IMR-90 (cell line): ENCODE data around the gene CNDP2. TPM values are rescaled to one million over a fixed set of nuclear protein-coding genes. Genes with fewer than 3 reads are reported as not detected.

Source experiments
- ATAC-seq: fragments of 200-7000 bp; cut with Tn5 transposase; 2 replicates; pipeline ENCODE4 v1.9.1; 2020; ENCODE audit warnings: low read depth, mild to moderate bottlenecking, moderate library complexity
- BruUV-seq: library from RNA; stranded (reverse); fragments of 400-500 nt; replicated peaks from 2 replicates; lab custom pipeline; 2021; lab: Mats Ljungman, UMichigan
- CTCF ChIA-PET: fragments of 300-600 bp; formaldehyde crosslinking; extraction: SDS; loops from one replicate; lab custom pipeline; 2021; ENCODE audit warnings: antibody characterized with exemption; lab: Yijun Ruan, JAX
- POLR2A ChIA-PET: fragments of 300-600 bp; sonication (Branson Sonifier 250); formaldehyde crosslinking; loops from one replicate; lab custom pipeline; 2022; ENCODE audit warnings: antibody characterized with exemption; ENCODE audit not compliant: unreplicated experiment; lab: Charles Lee
- DNase-seq: peaks from one replicate; pipeline ENCODE4 v3.0.0; 2013
- H2AFZ ChIP-seq: replicated peaks from 2 replicates; pipeline ENCODE3; 2013; ENCODE audit warnings: low read length, mild to moderate bottlenecking; ENCODE audit not compliant: poor library complexity
- H2AK5ac ChIP-seq: 2 replicates; pipeline ENCODE4 v1.6.1; 2013; ENCODE audit warnings: low read depth, low read length, inconsistent platforms
- H2AK9ac ChIP-seq: replicated peaks from 2 replicates; pipeline ENCODE3; 2013; ENCODE audit warnings: mild to moderate bottlenecking, low read depth, low read length, moderate library complexity; ENCODE audit not compliant: poor library complexity
- H2BK120ac ChIP-seq: 2 replicates; pipeline ENCODE4 v1.6.1; 2013; ENCODE audit warnings: low read depth, low read length, inconsistent platforms
- H2BK15ac ChIP-seq: 3 replicates; pipeline ENCODE4 v1.6.1; 2013; ENCODE audit warnings: low read depth, low read length, inconsistent platforms
- H2BK20ac ChIP-seq: 2 replicates; pipeline ENCODE4 v1.6.1; 2013; ENCODE audit warnings: low read depth, mild to moderate bottlenecking, inconsistent platforms, low read length, moderate library complexity
- H2BK5ac ChIP-seq: 2 replicates; pipeline ENCODE4 v1.6.1; 2013; ENCODE audit warnings: mild to moderate bottlenecking, low read depth, low read length, inconsistent platforms; ENCODE audit not compliant: poor library complexity, severe bottlenecking
- H3K14ac ChIP-seq: replicated peaks from 2 replicates; pipeline ENCODE4 v1.6.1; 2013; ENCODE audit warnings: low read depth, low read length, inconsistent platforms
- H3K18ac ChIP-seq: 2 replicates; pipeline ENCODE4 v1.6.1; 2013; ENCODE audit warnings: low read depth, low read length, control low read depth
- H3K23ac ChIP-seq: 2 replicates; pipeline ENCODE4 v1.6.1; 2013; ENCODE audit warnings: low read depth, low read length, inconsistent platforms
- H3K27ac ChIP-seq: 2 replicates; pipeline ENCODE4 v1.5.1; 2013; ENCODE audit warnings: mild to moderate bottlenecking, control low read depth, low read length; ENCODE audit not compliant: insufficient read depth
- H3K27me3 ChIP-seq: 2 replicates; pipeline ENCODE4 v1.6.1; 2013; ENCODE audit warnings: low read length; ENCODE audit not compliant: control insufficient read depth, insufficient read depth
- H3K36me3 ChIP-seq: 2 replicates; pipeline ENCODE4 v1.6.1; 2013; ENCODE audit warnings: low read length, mixed read lengths; ENCODE audit not compliant: control insufficient read depth, insufficient read depth
- H3K4ac ChIP-seq: 2 replicates; pipeline ENCODE4 v1.6.1; 2013; ENCODE audit warnings: low read depth, low read length, inconsistent platforms
- H3K4me1 ChIP-seq: 2 replicates; pipeline ENCODE4 v1.6.1; 2013; ENCODE audit warnings: low read length, mixed read lengths; ENCODE audit not compliant: control insufficient read depth, insufficient read depth
- H3K4me2 ChIP-seq: 2 replicates; pipeline ENCODE4 v1.6.1; 2013; ENCODE audit warnings: low read depth, mild to moderate bottlenecking, control low read depth, low read length, moderate library complexity
- H3K4me3 ChIP-seq: 2 replicates; pipeline ENCODE4 v1.5.1; 2013; ENCODE audit warnings: low read depth, mild to moderate bottlenecking, control low read depth, low read length, moderate library complexity; ENCODE audit not compliant: insufficient read depth
- H3K56ac ChIP-seq: 2 replicates; pipeline ENCODE4 v1.6.1; 2013; ENCODE audit warnings: low read length, inconsistent platforms; ENCODE audit not compliant: insufficient read depth; ENCODE audit errors: extremely low read depth
- H3K79me1 ChIP-seq, 2 experiments: 2 replicates each; pipeline ENCODE4 v1.6.1; 2013; ENCODE audit warnings: low read length in 2 of 2, inconsistent platforms in 1 of 2, low read depth in 1 of 2
- H3K9ac ChIP-seq: 2 replicates; pipeline ENCODE4 v1.6.1; 2013; ENCODE audit warnings: low read depth, low read length, control low read depth
- H3K9me1 ChIP-seq: 2 replicates; pipeline ENCODE4 v1.6.1; 2013; ENCODE audit warnings: low read length, inconsistent platforms; ENCODE audit not compliant: insufficient read depth
- H3K9me3 ChIP-seq: 2 replicates; pipeline ENCODE4 v1.6.1; 2013; ENCODE audit warnings: low read length; ENCODE audit not compliant: control insufficient read depth, insufficient read depth
- H4K20me1 ChIP-seq: 2 replicates; pipeline ENCODE4 v1.6.1; 2013; ENCODE audit warnings: low read length, inconsistent platforms; ENCODE audit not compliant: insufficient read depth
- H4K5ac ChIP-seq: 2 replicates; pipeline ENCODE4 v1.6.1; 2013; ENCODE audit warnings: mild to moderate bottlenecking, low read depth, low read length, control low read depth
- H4K8ac ChIP-seq, 2 experiments: 2 replicates each; pipeline ENCODE4 v1.6.1; 2013; ENCODE audit warnings: low read depth in 2 of 2, low read length in 2 of 2, control low read depth in 1 of 2, inconsistent platforms in 1 of 2
- H4K91ac ChIP-seq: 2 replicates; pipeline ENCODE4 v1.6.1; 2013; ENCODE audit warnings: low read depth, low read length, inconsistent platforms; ENCODE audit not compliant: insufficient read depth
- BHLHE40 ChIP-seq: fragments of 150-350 bp; IDR thresholded peaks from 2 replicates; pipeline ENCODE4 v1.6.1; 2016; ENCODE audit warnings: mild to moderate bottlenecking, low read depth, low read length
- USF2 ChIP-seq: fragments of 150-350 bp; IDR thresholded peaks from 2 replicates; pipeline ENCODE4 v1.6.1; 2017; ENCODE audit warnings: mild to moderate bottlenecking, antibody characterized with exemption, low read length, low read depth
- WGBS, 2 experiments: methylation state at CpG; one replicate each; pipeline versions ENCODE4 v1.1.5 to v1.1.7; 2013; ENCODE audit warnings: missing lambda C conversion rate in 2 of 2; ENCODE audit not compliant: insufficient read length in 1 of 2; ENCODE audit errors: extremely low coverage in 2 of 2; 5-methylcytosine and 5-hydroxymethylcytosine counted together
- dilution Hi-C: fragments of 300-500 bp; cut with HindIII; formaldehyde crosslinking; loops from one replicate; pipeline ENCODE4 v1.14.3; 2018; ENCODE audit warnings: low sequenced_read_pairs; ENCODE audit not compliant: unreplicated experiment
- in situ Hi-C: fragments of 300-500 bp; cut with MboI; formaldehyde crosslinking; loops from 3 replicates; pipeline ENCODE4 v1.14.3; 2019; ENCODE audit warnings: low sequenced_read_pairs, inconsistent platforms, mixed read lengths
- intact Hi-C: fragments of 100-400 bp; cut with micrococcal nuclease; formaldehyde crosslinking; loops from 2 replicates; pipeline ENCODE4 v1.10.0; 2022
- polyA plus RNA-seq, 3 experiments: library from polyadenylated mRNA; depleted of rRNA; stranded (reverse); fragments of >200 nt; gene quantifications; 2 replicates each; pipeline ENCODE4 v1.2.3, GENCODE V29; 2012; ENCODE audit warnings: low replicate concordance in 1 of 3
- total RNA-seq: library from RNA; depleted of rRNA; stranded (reverse); fragments of >200 nt; gene quantifications from 2 replicates; pipeline ENCODE4 v1.2.3, GENCODE V29; 2012

The CNDP2 gene
- total and polyA plus RNA-seq, 2 of the 4 experiments (the other 2 are of a cell fraction): 52.0 to 67.9 TPM

- peaks cover 49% of the 10 kb centered on the region for H3K27me3 ChIP-seq
- no peak for TF ChIP-seq USF2
- TF ChIP-seq BHLHE40: no peak
- H2BK15ac ChIP-seq: no peak overlapping the region
- H3K9ac ChIP-seq: no peak overlapping the region
- H2BK120ac ChIP-seq: no peak overlapping the region
- no peaks in the 10 kb centered on the region for H3K4me1 ChIP-seq
- in situ Hi-C loops (no loop called here), intact Hi-C loops (no loop called here), dilution Hi-C loops (no loop called here)
- H2AFZ ChIP-seq: no peak overlapping the region
- no peak overlapping the region for H4K8ac ChIP-seq
- H3K18ac ChIP-seq: no peak overlapping the region
- H3K4me3 ChIP-seq: no peak overlapping the region
- no peak overlapping the region for H3K4ac ChIP-seq
- no peak overlapping the region for H3K23ac ChIP-seq
- H3K9me3 ChIP-seq: no peaks in the 10 kb centered on the region
- no peaks in the 10 kb centered on the region for H3K79me1 ChIP-seq
- H4K20me1 ChIP-seq: no peaks in the 10 kb centered on the region
- H4K91ac ChIP-seq: no peak overlapping the region
- BruUV-seq: no TSS peak
- no peak for ATAC-seq
- no peaks in the 10 kb centered on the region for H3K36me3 ChIP-seq
- no peak overlapping the region for H3K56ac ChIP-seq
- ChIA-PET POLR2A (no interaction called here), CTCF (no interaction called here)
- H3K9me1 ChIP-seq: no peaks in the 10 kb centered on the region
- H3K27ac ChIP-seq: no peak overlapping the region
- DNase-seq: no peak
- no peak overlapping the region for H2AK5ac ChIP-seq
- no peak overlapping the region for H2BK20ac ChIP-seq
- no CpG with 5 or more reads among the region's 6 CpGs for WGBS, 2 experiments
- H2BK5ac ChIP-seq: no peak overlapping the region
- no peak overlapping the region for H4K5ac ChIP-seq
- no peak overlapping the region for H3K4me2 ChIP-seq
- H3K14ac ChIP-seq: no peak overlapping the region
- H2AK9ac ChIP-seq: no peak overlapping the region
Observed at GRCh38 chr18:74453642-74454198, 42.4 kb upstream of the CNDP2 start.
